ENCODE results near the gene PADI1.
A peak's percentile ranks its signal among the peaks of the same experiment; 100 is the strongest.
"Not testable (repeated sequence)": the region's sequence is repeated elsewhere in the genome, so short reads cannot be mapped to it uniquely, and the experiment has no call there.

PADI1 gene

GRCh38 chr1:17218939-17219338 is 14.0 kb downstream of the PADI1 start:
- no peak for FAIRE-seq

- no peak for FAIRE-seq
Observed at GRCh38 chr1:17220287-17220686, 15.4 kb downstream of the PADI1 start.

- FAIRE-seq = no peak
Observed at GRCh38 chr1:17222557-17222956, 17.6 kb downstream of the PADI1 start.

GRCh38 chr1:17224434-17224833 is 19.5 kb downstream of the PADI1 start:
- FAIRE-seq = no peak

GRCh38 chr1:17225140-17225539 is 20.2 kb downstream of the PADI1 start:
- FAIRE-seq = no peak

GRCh38 chr1:17227358-17227915 is 22.5 kb downstream of the PADI1 start:
- no peak for FAIRE-seq

GRCh38 chr1:17228619-17229018 is 23.7 kb downstream of the PADI1 start:
- no peak for FAIRE-seq

GRCh38 chr1:17229379-17229778 is 24.5 kb downstream of the PADI1 start:
- no peak for FAIRE-seq

GRCh38 chr1:17230106-17230505 is 25.2 kb downstream of the PADI1 start:
- FAIRE-seq = no peak

GRCh38 chr1:17230671-17231310 is 25.9 kb downstream of the PADI1 start:
- no peak for FAIRE-seq

GRCh38 chr1:17232759-17233661 is 28.1 kb downstream of the PADI1 start:
- no peak for FAIRE-seq

- FAIRE-seq = no peak
Observed at GRCh38 chr1:17233675-17234320, 28.9 kb downstream of the PADI1 start.

GRCh38 chr1:17234405-17234804 is 29.5 kb downstream of the PADI1 start:
- FAIRE-seq = no peak

- no peak for FAIRE-seq
Observed at GRCh38 chr1:17235135-17235885, 30.4 kb downstream of the PADI1 start.

- no peak for FAIRE-seq
Observed at GRCh38 chr1:17236779-17237560, 32.0 kb downstream of the PADI1 start.

GRCh38 chr1:17237561-17237903 is 32.6 kb downstream of the PADI1 start:
- FAIRE-seq = no peak

- peak; percentile 49 for FAIRE-seq
Observed at GRCh38 chr1:17239420-17239819, 34.5 kb downstream of the PADI1 start.

GRCh38 chr1:17241011-17241779 is 36.3 kb downstream of the PADI1 start:
- not testable (repeated sequence) for FAIRE-seq

- FAIRE-seq = not testable (repeated sequence)
Observed at GRCh38 chr1:17241780-17242074, 36.8 kb downstream of the PADI1 start.

- no peak for FAIRE-seq
Observed at GRCh38 chr1:17243274-17243673, 38.3 kb downstream of the PADI1 start.
